AG09309 (cell line): ENCODE results near the gene ARHGAP24.

Source experiments
- DNase-seq: peaks from one replicate; pipeline ENCODE4 v3.0.0-alpha.2; 2010; ENCODE audit warnings: low read depth
- H3K4me3 ChIP-seq: 2 replicates; pipeline ENCODE4 v1.5.1; 2011; ENCODE audit warnings: mild to moderate bottlenecking, low read depth, low read length, moderate library complexity; ENCODE audit not compliant: control insufficient read depth
- TF ChIP-seq, protein P1 (sequence below): IDR thresholded peaks from 2 replicates; pipeline ENCODE4 v1.5.1; 2011; ENCODE audit warnings: mild to moderate bottlenecking, low read depth, low read length, inconsistent platforms; ENCODE audit not compliant: insufficient read depth, control insufficient read depth; ENCODE audit errors: missing control alignments

ARHGAP24 gene

GRCh38 chr4:85606505-85606904, 131.6 kb downstream of the ARHGAP24 start:
- no peak for DNase-seq
- TF ChIP-seq, protein P1, sequence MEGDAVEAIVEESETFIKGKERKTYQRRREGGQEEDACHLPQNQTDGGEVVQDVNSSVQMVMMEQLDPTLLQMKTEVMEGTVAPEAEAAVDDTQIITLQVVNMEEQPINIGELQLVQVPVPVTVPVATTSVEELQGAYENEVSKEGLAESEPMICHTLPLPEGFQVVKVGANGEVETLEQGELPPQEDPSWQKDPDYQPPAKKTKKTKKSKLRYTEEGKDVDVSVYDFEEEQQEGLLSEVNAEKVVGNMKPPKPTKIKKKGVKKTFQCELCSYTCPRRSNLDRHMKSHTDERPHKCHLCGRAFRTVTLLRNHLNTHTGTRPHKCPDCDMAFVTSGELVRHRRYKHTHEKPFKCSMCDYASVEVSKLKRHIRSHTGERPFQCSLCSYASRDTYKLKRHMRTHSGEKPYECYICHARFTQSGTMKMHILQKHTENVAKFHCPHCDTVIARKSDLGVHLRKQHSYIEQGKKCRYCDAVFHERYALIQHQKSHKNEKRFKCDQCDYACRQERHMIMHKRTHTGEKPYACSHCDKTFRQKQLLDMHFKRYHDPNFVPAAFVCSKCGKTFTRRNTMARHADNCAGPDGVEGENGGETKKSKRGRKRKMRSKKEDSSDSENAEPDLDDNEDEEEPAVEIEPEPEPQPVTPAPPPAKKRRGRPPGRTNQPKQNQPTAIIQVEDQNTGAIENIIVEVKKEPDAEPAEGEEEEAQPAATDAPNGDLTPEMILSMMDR: no peak
- no peak overlapping the region for H3K4me3 ChIP-seq

- no peak overlapping the region for H3K4me3 ChIP-seq
- TF ChIP-seq, protein P1: no peak
- no peak for DNase-seq
These were observed 132.7 kb downstream of the ARHGAP24 start for GRCh38 chr4:85607624-85608023.

DNA sequence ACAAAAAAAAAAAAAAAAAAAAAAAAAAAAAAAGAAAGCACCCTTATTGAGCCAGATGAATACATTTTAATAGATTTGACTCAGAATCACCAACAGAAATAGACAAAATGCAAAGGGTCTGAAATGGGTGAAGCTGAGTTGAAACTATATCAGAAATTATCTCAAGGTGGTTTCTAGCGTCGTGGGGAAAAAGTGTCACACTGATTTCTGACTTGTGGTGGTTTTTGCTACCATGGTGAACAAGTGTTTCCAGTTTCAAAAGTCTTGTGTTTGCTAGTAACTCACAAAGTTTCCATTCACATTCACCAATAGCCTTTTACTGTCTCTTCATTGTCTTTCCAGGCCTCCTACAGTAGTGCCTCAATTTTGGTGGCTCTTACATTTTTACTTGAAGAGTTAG, 135.5 kb downstream of the ARHGAP24 start:
- TF ChIP-seq, protein P1: no peak
- DNase-seq: no peak
- H3K4me3 ChIP-seq: no peak overlapping the region

DNA sequence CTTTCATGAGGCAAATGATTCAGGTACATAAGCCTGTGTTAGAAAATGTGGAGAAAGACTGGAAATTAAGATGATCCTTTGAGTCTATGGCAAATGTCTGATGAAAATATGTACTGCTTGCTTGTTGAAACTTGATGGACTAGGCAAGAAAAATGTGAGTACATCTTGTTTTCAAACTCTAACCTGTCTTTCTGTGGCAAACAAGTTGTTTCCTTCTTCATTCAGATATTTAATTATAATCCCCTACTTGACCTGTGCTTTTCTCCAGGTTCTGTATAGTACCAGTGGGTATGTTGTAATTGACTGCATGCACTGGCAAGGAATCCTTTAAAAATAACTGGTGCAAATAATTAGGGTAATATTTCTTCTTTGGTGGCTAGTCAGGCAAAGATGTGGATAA, 136.7 kb downstream of the ARHGAP24 start:
- H3K4me3 ChIP-seq: no peak overlapping the region
- DNase-seq: no peak
- TF ChIP-seq, protein P1: no peak

- H3K4me3 ChIP-seq: no peak overlapping the region
- no peak for DNase-seq
- TF ChIP-seq, protein P1: no peak
These were observed 139.0 kb downstream of the ARHGAP24 start for GRCh38 chr4:85613901-85614300.

DNA sequence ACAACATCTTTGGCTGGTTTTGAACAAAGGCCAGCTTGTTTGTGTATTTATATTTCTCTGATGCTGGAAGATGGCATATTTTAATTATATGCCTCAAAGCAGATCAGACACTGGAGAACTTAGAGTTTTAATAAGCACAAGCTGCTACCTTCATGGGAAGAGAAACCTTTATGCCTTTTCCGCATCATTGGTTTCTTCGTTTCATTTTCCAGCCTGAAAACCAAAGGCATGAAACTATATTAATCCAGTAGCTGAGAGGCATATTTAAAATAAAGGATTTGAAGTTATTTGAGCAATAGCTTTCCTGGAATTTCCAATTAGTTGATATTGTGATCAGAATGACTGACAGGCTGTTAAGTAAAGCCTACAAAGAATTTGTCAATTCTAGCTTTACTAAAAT, 141.0 kb downstream of the ARHGAP24 start:
- TF ChIP-seq, protein P1: no peak
- no peak overlapping the region for H3K4me3 ChIP-seq
- DNase-seq: no peak

DNA sequence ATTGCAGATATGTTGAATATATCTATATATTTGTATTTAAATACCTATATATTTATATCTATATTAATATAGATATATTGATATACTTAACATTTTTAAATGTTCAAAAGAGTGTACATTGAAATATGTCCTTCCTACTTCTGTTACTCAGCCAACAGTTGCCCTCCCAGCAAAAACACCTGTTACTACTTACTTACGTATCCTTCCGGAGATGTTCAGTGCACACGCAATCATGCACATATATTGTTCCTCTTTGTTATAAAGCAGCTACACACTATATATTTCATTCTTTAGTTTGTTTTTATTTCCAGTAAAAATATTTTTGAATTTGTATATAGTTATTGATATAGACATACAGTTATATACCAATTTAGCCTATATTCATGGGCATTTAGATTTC, 142.3 kb downstream of the ARHGAP24 start:
- H3K4me3 ChIP-seq: no peak overlapping the region
- DNase-seq: no peak
- TF ChIP-seq, protein P1: no peak
